GM12892 (cell line): ENCODE results near the gene RASA3.

ENCODE experiments used
- POLR2A ChIP-seq: IDR thresholded peaks from 2 replicates; pipeline ENCODE4 v1.6.1; 2011; ENCODE audit warnings: low read depth, low read length, control low read depth
- TAF1 ChIP-seq: IDR thresholded peaks from 2 replicates; pipeline ENCODE4 v1.6.1; 2011; ENCODE audit warnings: low read depth, mild to moderate bottlenecking, control low read depth, low read length, borderline replicate concordance

GRCh38 chr13:114009590-114010400 lies 122.6 kb downstream of the RASA3 start:
- no peak for TF ChIP-seq POLR2A
- TF ChIP-seq TAF1 = no peak
